ENCODE results near the gene SNX33.
"Not testable (repeated sequence)": the region's sequence is repeated elsewhere in the genome, so short reads cannot be mapped to it uniquely, and the experiment has no call there.

Gene SNX33, protein sequence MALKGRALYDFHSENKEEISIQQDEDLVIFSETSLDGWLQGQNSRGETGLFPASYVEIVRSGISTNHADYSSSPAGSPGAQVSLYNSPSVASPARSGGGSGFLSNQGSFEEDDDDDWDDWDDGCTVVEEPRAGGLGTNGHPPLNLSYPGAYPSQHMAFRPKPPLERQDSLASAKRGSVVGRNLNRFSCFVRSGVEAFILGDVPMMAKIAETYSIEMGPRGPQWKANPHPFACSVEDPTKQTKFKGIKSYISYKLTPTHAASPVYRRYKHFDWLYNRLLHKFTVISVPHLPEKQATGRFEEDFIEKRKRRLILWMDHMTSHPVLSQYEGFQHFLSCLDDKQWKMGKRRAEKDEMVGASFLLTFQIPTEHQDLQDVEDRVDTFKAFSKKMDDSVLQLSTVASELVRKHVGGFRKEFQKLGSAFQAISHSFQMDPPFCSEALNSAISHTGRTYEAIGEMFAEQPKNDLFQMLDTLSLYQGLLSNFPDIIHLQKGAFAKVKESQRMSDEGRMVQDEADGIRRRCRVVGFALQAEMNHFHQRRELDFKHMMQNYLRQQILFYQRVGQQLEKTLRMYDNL

GRCh38 chr15:75647370-75648155, at the start of gene SNX33:
Gene SNX33, plus strand, starts transcription at chr15:75647912. Its CDS starts 1,191 bp downstream, at chr15:75649103.
- DNase-seq = peak; percentile 67 to 72

DNA sequence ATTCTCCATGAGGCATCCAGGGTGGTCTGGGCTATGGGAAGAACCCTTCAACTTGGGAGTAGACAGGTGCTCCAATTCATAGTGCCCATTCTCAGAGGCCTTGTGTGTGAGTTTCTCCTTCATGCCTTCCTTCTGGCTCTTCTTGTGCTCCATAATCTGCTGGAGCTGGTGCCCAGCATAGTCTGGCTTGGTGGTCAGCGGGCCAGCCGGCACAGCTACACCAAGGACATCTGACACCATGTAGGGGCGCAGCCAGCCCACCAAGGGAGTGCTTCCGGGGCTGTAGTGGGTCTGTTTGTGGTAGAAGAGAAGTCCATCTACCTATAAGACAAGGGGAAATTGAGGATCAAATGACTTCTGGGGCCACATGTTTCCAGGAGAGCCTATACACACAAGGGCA, 49.4 kb upstream of the SNX33 start:
- DNase-seq = no peak

GRCh38 chr15:75599401-75599800, 48.3 kb upstream of the SNX33 start:
- no peak for DNase-seq

GRCh38 chr15:75606026-75606425, 41.7 kb upstream of the SNX33 start:
- DNase-seq = no peak

DNA sequence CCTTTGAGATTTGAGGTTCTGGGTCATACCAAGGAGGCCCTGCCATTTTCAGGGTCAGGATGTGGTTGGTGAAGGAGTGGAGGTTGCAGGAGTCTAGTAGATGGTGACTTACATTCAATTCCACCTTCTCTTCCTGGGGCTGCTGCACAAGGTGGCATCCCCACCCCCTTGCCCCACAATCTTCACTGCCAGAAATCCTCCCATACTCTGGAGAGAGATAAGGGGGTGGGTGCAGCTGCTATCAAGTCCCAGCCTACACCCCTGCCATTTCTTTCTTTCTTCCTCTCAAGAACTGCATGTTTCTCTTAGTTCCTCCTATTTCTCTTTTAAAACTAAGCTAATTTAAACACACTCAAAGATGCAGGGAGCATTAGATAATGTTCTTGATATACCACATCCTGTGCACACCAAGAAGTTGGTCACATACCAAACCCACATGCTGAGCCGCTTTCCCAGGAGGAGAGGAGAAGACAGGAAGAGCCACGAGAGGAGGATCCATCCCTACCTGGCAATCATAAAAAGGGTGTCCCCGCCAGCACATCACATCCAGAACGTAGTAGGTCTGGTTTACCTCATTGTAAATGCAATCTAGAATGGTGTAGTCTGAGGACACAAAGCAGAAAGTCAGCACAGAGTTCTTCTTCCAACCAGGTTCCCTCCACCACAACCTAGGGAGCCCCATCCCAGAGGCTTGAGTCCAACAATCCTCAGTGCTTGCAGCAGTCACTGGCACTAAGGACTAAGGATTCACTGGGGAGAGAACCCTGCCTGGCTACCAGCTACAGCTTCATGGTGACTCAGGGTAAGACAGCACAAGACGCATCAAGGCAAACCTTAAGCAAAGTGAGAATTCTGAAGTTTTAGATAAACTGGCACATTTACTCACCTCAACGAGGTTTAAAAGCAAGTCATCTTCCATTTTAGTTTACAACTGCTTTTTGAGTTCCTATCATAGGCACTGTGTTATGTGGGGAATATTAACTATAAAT, 40.7 kb upstream of the SNX33 start:
- DNase-seq = no peak

GRCh38 chr15:75616766-75617165, 30.9 kb upstream of the SNX33 start:
- peak in 1 of 2 experiments; percentile 16 for DNase-seq

DNA sequence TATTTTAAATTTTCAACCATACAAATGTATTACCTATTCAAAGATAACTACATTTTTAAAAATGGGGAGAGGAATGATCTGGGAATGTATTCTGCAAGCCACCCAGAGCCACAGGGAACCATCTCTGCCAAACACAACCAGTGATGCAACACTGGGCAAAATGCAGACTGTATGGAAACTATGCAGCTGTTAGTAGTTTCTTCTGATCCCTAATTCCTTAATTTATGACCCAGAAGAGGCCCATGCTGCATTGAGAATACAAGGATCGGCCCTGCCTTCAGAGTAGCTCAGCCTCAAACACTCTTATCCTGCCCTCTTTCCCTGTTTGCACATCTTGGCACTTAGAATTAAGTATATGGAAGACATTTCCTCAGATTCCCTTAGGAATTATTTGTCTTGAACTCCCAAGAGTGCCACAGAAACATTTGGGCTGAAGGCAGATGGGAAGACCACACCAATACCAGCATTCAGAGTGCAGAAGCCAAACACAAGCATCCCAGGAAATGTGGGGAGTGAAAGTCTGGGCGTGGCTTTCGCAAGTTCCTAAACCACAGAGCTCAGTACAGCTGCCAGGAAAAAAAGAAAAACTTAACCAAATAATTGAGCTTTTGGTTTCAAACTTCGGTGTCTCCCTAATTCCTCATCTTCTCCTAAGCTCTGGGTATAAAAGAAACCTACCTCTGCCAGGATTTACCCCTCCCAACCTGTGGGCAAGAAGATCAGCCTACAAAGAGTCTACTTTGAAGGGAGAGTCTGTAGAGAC, 27.5 kb upstream of the SNX33 start:
- DNase-seq = no peak

DNA sequence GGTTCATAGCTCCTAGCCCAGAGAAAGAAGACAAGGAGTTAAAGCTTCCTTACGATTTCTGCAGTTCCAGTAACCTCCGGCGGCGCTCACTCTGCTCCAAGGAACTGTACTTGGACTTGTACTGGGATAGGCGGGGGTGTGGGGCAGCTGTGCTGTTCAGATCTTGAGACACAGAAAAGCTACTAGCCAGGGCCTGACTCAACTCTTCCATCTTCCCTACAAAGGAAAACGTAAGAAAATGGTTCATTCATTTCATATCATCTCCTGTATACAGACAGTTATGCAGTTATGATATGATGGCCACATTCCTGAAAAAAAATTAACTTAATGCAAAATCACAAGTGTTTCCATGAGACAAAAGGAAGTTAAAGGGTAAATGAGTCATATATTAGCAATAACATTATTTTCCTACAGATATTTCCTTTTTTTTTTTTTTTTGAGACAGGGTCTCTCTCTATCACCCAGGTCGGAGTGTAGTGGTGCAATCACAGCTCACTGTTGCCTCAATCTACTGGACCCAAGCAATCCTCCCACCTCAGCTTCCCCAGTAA, 26.8 kb upstream of the SNX33 start:
- DNase-seq = no peak

- DNase-seq = no peak
Observed at GRCh38 chr15:75622505-75622904, 25.2 kb upstream of the SNX33 start.

DNA sequence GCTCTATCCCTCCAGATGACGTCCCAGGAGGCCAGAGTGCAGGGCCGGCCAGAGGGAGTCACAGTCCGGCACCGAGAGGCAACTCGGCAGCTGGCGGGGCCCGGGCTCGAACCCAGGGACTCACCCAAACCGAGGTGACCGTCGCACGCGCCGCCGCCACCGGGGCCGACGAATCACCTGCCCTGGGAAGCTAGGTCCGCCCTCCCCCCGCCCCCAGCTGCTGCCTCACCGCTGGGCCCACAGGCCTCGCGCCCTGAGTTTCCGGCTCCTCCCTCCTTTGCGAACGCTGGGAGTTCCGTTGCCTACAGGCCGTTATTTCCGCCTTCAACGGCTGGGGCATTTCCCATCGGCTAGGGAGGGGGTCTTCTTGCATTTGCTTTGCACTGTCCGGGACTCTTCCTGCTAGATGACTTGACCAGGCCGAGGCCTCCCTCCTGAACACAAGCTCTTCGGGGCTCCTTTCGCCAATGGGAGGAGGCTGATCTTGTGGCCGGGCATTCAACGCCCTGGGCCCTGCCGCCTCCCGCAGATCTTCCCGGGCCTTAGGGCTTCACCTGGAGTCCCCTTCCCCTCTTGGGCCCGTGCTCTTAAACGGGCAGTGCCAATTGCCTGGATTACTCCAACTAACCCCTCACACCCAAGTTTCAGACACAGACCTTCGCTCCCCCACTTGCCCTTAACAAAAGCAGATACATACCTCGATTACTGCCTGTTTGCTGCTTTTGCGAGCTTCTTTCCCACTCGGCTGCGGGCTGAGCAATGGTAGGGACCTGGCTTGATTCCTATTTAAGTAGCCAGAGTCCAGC, 22.0 kb upstream of the SNX33 start, which contains the start of gene SNUPN:
SNUPN (minus strand) TSS at position 184 of the 806 bp plus-strand sequence. CDS start 4,674 bp downstream, outside the sequence.
- DNase-seq = peak; percentile 95

DNA sequence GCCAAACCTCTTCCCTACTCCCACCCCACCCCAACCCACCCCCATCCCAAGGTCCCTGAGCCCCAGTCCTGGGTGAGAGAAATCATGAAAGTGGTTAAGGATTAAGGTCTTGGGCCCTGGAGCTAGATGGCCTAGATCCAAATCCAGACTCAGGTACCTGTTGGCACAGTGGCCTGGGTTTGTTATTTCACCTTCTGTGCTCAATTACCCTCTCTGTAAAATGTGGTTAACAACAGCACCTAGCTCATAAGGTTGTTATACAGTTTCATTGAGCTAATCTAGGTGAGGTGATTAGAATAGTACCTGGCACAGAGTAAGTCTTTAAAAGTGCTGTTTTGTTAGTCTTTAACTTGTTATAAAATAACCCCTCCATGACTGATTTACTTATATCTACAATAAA, 15.8 kb upstream of the SNX33 start:
- no peak for DNase-seq

GRCh38 chr15:75633922-75634321, 13.8 kb upstream of the SNX33 start:
- DNase-seq = not testable (repeated sequence)

GRCh38 chr15:75636026-75636425, 11.7 kb upstream of the SNX33 start:
- DNase-seq = no peak

- no peak for DNase-seq
Observed at GRCh38 chr15:75637245-75638009, 10.3 kb upstream of the SNX33 start.

DNA sequence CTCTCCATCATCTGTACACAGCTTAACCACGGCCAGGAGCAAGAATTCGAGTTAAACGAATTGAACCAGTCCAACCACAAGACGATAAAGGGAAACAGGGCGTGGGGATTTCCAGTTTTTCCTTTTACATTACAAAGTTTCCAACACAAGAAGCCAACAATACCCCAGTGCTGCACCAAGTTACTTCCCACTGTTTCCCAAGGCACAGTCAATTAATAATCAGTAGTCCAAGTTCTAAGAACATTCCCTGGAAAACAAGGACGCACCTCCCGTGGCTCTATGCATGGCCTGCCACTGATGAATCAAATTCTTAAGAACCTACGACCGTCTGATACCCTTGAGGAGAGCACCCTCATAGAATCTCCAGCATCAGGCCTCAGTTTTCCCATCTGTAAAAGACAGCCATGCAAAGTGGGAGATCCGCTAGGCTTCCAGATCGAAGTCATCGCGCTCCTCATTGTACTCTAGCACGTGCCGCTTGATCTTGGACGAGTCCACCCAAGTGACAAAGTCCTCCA, 8.5 kb upstream of the SNX33 start:
- DNase-seq = peak in 1 of 2 experiments; percentile 67

DNA sequence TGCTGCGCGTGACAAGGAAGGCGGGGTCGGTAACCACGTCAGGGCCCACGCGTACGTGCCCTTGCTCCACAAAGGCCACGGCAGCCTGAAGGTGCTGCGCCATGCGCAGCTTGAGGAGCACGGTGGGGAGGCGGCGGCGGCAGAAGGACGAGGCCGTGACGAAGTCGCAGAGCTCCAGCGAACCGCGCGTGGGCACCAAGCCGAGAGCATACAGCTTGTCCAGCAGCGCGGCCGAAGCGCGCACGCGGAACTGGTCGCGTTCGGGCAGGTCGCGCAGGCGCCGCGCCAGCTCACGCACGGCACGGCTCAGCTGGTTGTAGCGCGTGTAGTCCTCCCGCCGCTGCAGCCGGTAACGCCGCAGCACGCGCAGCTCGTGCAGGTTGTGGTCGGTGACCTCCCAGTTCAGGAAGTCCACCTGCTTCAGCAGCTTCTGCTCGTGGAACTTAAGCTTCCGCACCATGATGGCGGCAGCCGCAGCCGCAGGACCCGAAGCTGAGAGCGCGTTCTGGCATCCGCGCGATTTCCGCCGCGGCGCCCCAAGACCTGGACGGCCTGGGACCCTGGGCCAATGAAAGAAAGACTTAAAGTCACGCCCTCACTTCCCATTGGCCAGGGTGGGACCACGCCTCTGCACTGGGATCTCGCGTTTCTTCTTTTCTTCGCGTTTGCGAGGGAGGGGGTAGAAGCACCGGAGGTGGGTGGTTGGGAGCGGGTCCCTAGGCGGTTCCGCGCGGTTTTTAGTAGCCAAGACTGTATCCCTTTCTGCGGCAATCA, 7.8 kb upstream of the SNX33 start, which contains the start of gene IMP3:
IMP3 (minus strand) TSS at position 516 of the 774 bp plus-strand sequence; CDS start at position 460, 56 bp downstream.
- DNase-seq = peak; percentile 98 to 99

GRCh38 chr15:75640483-75641178, 7.1 kb upstream of the SNX33 start:
- peak; percentile 58 to 86 for DNase-seq

GRCh38 chr15:75641179-75641503, 6.6 kb upstream of the SNX33 start:
- DNase-seq = no peak

Data from SW 1271 (cell line).